Measurements from ENCODE around the gene LAMB2.

- TF ChIP-seq POLR2AphosphoS5 (IDR thresholded peaks at IDR 0.05) (peak; percentile 97), EP300 (IDR thresholded peaks at IDR 0.05) (no peak)
Observed at GRCh38 chr3:49120438-49121131, 12.3 kb downstream of the LAMB2 start, which contains the start of gene USP19.
